Transverse colon (tissue), 4 donors: ENCODE measurements around the gene SLC43A3. TPM values are rescaled to one million over a fixed set of nuclear protein-coding genes. Genes with fewer than 3 reads are reported as not detected.

Source experiments
- DNase-seq: peaks from one replicate; pipeline ENCODE4 v3.0.0-alpha.2; 2019
- H3K27ac ChIP-seq, 4 donors: fragments of 200-600 bp; sonication (generic); 2 replicates each; pipeline ENCODE4 v1.5.1; 2016 to 2018; ENCODE audit warnings: inconsistent platforms in 4 of 4
- H3K27me3 ChIP-seq: fragments of 200-600 bp; sonication (generic); 2 replicates; pipeline ENCODE4 v1.5.1; 2017; ENCODE audit warnings: inconsistent platforms
- H3K36me3 ChIP-seq, 4 donors: fragments of 200-600 bp; sonication (generic); 2 replicates each; pipeline ENCODE4 v1.5.1; 2017 to 2019; ENCODE audit warnings: inconsistent platforms in 4 of 4
- H3K4me1 ChIP-seq, 4 donors: fragments of 200-600 bp; sonication (generic); 2 replicates each; pipeline ENCODE4 v1.5.1; 2017 to 2020; ENCODE audit warnings: inconsistent platforms in 4 of 4
- H3K4me3 ChIP-seq, 4 donors: fragments of 200-600 bp; sonication (generic); 1 replicate in 1 of 4; 2 replicates in 3 of 4; pipeline versions ENCODE4 v1.5.1 to v1.6.1; 2017 to 2019; ENCODE audit warnings: inconsistent platforms in 4 of 4
- H3K9me3 ChIP-seq, 2 donors: fragments of 200-600 bp; sonication (generic); 2 replicates each; pipeline ENCODE4 v1.5.1; 2017 to 2019; ENCODE audit warnings: inconsistent platforms in 2 of 2
- EP300 ChIP-seq: sonication (generic); formaldehyde crosslinking; IDR thresholded peaks from one replicate; pipeline ENCODE4 v1.6.1; 2017; ENCODE audit warnings: antibody characterized with exemption, low read depth
- POLR2A ChIP-seq: fragments of 450-650 bp; IDR thresholded peaks from one replicate; pipeline ENCODE4 v1.6.1; 2016; ENCODE audit warnings: antibody characterized with exemption, mild to moderate bottlenecking, moderate library complexity
- POLR2AphosphoS5 ChIP-seq, 3 donors: sonication (generic); formaldehyde crosslinking; IDR thresholded peaks; one replicate each; pipeline ENCODE4 v1.6.1; 2016; ENCODE audit warnings: antibody characterized with exemption in 3 of 3
- WGBS, 2 donors: methylation state at CpG; one replicate each; pipeline ENCODE4 v1.1.5; 2018; ENCODE audit warnings: low coverage in 1 of 2; 5-methylcytosine and 5-hydroxymethylcytosine counted together
- in situ Hi-C, 4 donors: fragments of 200-750 bp; cut with MboI; loops; one replicate each; pipeline versions ENCODE4 v1.15.0 to v1.15.1; 2017; ENCODE audit warnings: low sequenced_read_pairs in 3 of 4, low pct_ligation_motif_present in 1 of 4, low pct_unique_long_range_greater_than_20kb in 1 of 4
- intact Hi-C: fragments of 100-400 bp; cut with DNase I; formaldehyde crosslinking; loops from one replicate; pipeline ENCODE4 v1.15.1; 2023; ENCODE audit warnings: low total_unique reads
- total RNA-seq, 4 donors: library from RNA; depleted of rRNA; stranded (reverse); fragments of >200 nt; gene quantifications; one replicate each; pipeline ENCODE4 v1.1.0, GENCODE V29; 2016
- TF ChIP-seq, protein P1 (sequence below), 5 experiments: fragments of 200-600 bp in 3 of 5; fragments of 450-650 bp in 2 of 5; sonication (generic) in 3 of 5; IDR thresholded peaks; 1 replicate in 2 of 5; 2 replicates in 3 of 5; pipeline ENCODE4 v1.5.1; 2016 to 2017; ENCODE audit warnings: antibody characterized with exemption in 5 of 5, inconsistent platforms in 3 of 5, mild to moderate bottlenecking in 2 of 5, moderate library complexity in 1 of 5

The SLC43A3 gene
- total RNA-seq, 4 donors from 2014 or later: 6.0 to 35.9 (median 19.4) TPM

DNA sequence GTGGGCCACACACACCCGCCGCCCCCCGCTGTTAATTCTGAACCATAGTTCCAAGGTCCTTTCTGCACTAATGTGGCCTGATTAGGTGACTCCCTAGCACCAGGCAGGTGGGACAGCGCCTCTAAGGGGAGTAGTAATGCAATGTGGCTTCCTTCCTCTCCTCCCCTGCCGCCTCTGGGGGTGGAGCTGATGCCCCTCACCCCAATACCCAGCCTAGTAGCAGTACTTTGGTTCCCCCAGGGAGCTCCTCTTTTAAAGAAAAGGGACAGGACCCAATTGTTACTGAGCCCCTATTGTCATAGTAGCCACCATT lies 47.8 kb upstream of the SLC43A3 start:
- in situ Hi-C loops: loop anchor here (25.0 kb wide), 3 partner anchors 137 to 1038 kb away; partner anchors contain the start of genes P2RX3 (in 2 of the 4), SSRP1 (in 2 of the 4), YPEL4 (in 2 of the 4) and OR5B21 (in 1 of the 4)
- Histone ChIP-seq H3K27ac (no peak overlapping the region), H3K36me3 (no peaks in the 10 kb centered on the region), H3K9me3 (no peaks in the 10 kb centered on the region), H3K27me3 (peaks cover 25% of the 10 kb centered on the region), H3K4me3 (no peak overlapping the region), H3K4me1 (peaks cover 11 to 27% (median 19%) of the 10 kb centered on the region in 4 donors)
- 65% methylated on average over 5 of the region's 5 CpGs; no CpG with 5 or more reads in 1 of the 2 donors for WGBS, 2 donors
- TF ChIP-seq, protein P1, sequence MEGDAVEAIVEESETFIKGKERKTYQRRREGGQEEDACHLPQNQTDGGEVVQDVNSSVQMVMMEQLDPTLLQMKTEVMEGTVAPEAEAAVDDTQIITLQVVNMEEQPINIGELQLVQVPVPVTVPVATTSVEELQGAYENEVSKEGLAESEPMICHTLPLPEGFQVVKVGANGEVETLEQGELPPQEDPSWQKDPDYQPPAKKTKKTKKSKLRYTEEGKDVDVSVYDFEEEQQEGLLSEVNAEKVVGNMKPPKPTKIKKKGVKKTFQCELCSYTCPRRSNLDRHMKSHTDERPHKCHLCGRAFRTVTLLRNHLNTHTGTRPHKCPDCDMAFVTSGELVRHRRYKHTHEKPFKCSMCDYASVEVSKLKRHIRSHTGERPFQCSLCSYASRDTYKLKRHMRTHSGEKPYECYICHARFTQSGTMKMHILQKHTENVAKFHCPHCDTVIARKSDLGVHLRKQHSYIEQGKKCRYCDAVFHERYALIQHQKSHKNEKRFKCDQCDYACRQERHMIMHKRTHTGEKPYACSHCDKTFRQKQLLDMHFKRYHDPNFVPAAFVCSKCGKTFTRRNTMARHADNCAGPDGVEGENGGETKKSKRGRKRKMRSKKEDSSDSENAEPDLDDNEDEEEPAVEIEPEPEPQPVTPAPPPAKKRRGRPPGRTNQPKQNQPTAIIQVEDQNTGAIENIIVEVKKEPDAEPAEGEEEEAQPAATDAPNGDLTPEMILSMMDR (IDR thresholded peaks at IDR 0.05): no peak
- no peak for TF ChIP-seq EP300
- TF ChIP-seq POLR2AphosphoS5 (IDR thresholded peaks at IDR 0.05): no peak
- no peak for DNase-seq
- intact Hi-C loops: no loop called here

DNA sequence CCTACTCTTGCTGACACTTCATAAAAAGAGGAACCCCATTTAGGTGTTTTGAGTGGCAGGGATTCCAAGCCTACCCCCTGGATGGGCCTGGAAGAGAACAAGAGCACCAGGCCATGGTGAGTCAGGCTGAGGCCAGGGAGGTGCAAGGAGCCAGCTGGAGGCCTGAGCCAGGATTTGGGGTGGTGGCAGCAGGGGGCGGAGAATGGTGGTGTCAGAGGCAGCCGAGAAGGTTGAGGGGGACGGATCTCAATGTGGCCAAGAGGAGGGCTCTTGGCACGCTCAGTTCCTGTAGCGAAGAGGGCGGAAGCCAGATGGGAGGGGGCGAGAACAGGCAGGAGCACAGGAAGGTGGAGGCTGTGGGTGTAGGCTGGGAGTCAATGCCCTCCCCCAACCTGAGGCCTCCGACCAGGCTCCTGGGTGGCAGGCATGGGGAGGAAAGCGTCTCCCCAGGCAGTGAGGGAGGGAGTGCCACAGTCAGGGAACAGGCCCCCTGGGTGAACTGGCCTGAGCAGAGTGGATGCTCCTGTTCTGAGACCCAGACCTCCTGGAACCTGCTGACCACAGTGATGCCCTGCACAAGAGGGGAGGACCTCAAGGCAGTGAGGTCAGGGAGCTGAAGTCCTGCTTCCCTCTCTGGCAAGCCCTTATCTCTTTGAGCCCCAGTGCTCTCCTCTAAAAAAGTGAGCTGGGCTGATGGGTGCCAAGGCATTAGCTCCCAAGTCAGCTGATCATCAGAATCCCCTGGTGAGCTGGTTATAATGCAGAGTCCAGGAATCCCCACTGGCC lies 47.3 kb upstream of the SLC43A3 start:
- Histone ChIP-seq H3K9me3 (no peaks in the 10 kb centered on the region), H3K27ac (no peak overlapping the region), H3K4me1 (peaks cover 11 to 27% (median 19%) of the 10 kb centered on the region in 4 donors), H3K36me3 (no peaks in the 10 kb centered on the region), H3K27me3 (peaks cover 25% of the 10 kb centered on the region), H3K4me3 (no peak overlapping the region)
- no peak for TF ChIP-seq POLR2AphosphoS5 (IDR thresholded peaks at IDR 0.05)
- TF ChIP-seq, protein P1 (IDR thresholded peaks at IDR 0.05): no peak
- no peak for TF ChIP-seq POLR2A
- TF ChIP-seq EP300: no peak
- intact Hi-C loops: no loop called here
- DNase-seq: no peak
- 53 to 66% methylated on average over 3 to 9 of the region's 9 CpGs for WGBS, 2 donors
- in situ Hi-C loops: loop anchor here in 2 of 4 donors (25.0 kb wide), 2 partner anchors 163 to 1038 kb away; partner anchors contain the start of genes YPEL4 (in 2 of the 2) and OR5B21 (in 1 of the 2)

DNA sequence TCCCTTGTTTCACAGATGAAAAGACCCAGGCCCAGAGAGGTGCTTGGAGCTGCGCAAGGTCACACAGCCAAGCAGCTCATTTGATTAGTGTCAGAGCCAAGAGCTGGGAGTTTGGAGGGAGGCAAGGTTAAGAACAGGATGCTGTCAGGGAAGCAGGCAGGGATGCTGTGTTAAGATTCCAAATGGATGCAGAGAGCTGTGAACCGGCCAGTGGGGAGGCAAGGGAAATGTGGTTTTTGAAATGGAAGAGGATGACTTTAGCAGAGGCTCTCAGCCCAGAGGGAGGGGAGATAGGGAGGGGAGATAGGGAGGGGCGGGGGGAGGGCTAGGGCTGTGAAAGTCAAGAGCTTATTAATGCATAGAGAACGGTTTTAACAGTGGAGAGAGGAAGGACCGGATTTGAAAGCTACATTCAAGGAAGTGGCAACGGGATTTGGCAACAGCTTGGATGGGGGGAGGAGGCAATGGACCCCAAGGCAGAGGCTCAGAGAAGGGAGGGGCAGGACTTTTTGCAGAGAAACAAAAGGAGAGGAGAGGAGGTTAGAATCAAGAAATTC lies 46.4 kb upstream of the SLC43A3 start:
- Histone ChIP-seq H3K4me1 (peaks cover 11 to 27% (median 19%) of the 10 kb centered on the region in 4 donors), H3K9me3 (no peaks in the 10 kb centered on the region), H3K27ac (no peak overlapping the region), H3K36me3 (no peaks in the 10 kb centered on the region), H3K27me3 (peaks cover 25% of the 10 kb centered on the region), H3K4me3 (no peak overlapping the region)
- TF ChIP-seq EP300 (no peak), POLR2A (no peak), POLR2AphosphoS5 (IDR thresholded peaks at IDR 0.05) (no peak)
- TF ChIP-seq, protein P1 (IDR thresholded peaks at IDR 0.05): no peak
- intact Hi-C loops (no loop called here), in situ Hi-C loops (loop anchor here in 2 of 4 donors (25.0 kb wide), 2 partner anchors 164 to 1039 kb away; partner anchors contain the start of genes YPEL4 (in 2 of the 2) and OR5B21 (in 1 of the 2))
- 61 to 68% methylated on average over 4 to 6 of the region's 6 CpGs for WGBS, 2 donors
- DNase-seq: no peak

DNA sequence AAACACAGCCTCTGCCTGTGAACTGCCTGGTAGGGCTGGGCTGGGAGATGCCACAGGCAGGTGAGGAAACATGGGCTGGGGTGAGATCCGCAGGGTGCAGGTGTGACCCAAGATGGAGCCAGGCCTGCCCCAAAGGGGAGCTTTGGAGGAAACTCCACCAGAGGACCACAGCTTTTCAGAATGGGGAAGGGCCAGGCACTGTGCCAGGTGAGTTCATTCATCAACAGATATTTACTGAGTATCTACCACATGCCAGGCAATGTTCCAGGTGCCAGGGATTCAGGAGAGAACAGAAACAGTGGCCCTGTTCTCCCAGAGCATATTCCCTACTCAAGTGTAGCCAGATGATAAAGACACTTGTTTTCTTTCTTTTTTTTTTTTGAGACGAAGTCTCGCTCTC lies 44.6 kb upstream of the SLC43A3 start:
- Histone ChIP-seq H3K27ac (no peak overlapping the region), H3K9me3 (no peaks in the 10 kb centered on the region), H3K4me3 (no peak overlapping the region), H3K4me1 (peaks cover 6 to 15% (median 8%) of the 10 kb centered on the region in 4 donors), H3K36me3 (no peaks in the 10 kb centered on the region), H3K27me3 (peaks cover 22% of the 10 kb centered on the region)
- no peak for DNase-seq
- TF ChIP-seq POLR2A (no peak), POLR2AphosphoS5 (IDR thresholded peaks at IDR 0.05) (no peak), EP300 (no peak)
- TF ChIP-seq, protein P1 (IDR thresholded peaks at IDR 0.05): no peak
- intact Hi-C loops (no loop called here), in situ Hi-C loops (loop anchor here in 2 of 4 donors (25.0 kb wide), 2 partner anchors 166 to 1041 kb away; partner anchors contain the start of genes YPEL4 (in 2 of the 2) and OR5B21 (in 1 of the 2))
- 90 to 93% methylated on average over 2 to 3 of the region's 3 CpGs for WGBS, 2 donors
